GM10266 (cell line): ENCODE results near the gene FAM107B.

Source experiments
- DNase-seq: peaks from one replicate; pipeline ENCODE4 v3.0.0; 2012; ENCODE audit errors: extremely low spot score
- TF ChIP-seq, protein P1 (sequence below): IDR thresholded peaks from 2 replicates; pipeline ENCODE4 v1.5.1; 2012; ENCODE audit warnings: mild to moderate bottlenecking, low read depth; ENCODE audit not compliant: control insufficient read depth, insufficient read depth; ENCODE audit errors: missing control alignments

The FAM107B gene

GRCh38 chr10:14527134-14527844 lies 247.4 kb downstream of the FAM107B start:
- TF ChIP-seq, protein P1, sequence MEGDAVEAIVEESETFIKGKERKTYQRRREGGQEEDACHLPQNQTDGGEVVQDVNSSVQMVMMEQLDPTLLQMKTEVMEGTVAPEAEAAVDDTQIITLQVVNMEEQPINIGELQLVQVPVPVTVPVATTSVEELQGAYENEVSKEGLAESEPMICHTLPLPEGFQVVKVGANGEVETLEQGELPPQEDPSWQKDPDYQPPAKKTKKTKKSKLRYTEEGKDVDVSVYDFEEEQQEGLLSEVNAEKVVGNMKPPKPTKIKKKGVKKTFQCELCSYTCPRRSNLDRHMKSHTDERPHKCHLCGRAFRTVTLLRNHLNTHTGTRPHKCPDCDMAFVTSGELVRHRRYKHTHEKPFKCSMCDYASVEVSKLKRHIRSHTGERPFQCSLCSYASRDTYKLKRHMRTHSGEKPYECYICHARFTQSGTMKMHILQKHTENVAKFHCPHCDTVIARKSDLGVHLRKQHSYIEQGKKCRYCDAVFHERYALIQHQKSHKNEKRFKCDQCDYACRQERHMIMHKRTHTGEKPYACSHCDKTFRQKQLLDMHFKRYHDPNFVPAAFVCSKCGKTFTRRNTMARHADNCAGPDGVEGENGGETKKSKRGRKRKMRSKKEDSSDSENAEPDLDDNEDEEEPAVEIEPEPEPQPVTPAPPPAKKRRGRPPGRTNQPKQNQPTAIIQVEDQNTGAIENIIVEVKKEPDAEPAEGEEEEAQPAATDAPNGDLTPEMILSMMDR: no peak
- no peak for DNase-seq

GRCh38 chr10:14526326-14526725 lies 248.4 kb downstream of the FAM107B start:
- no peak for DNase-seq
- TF ChIP-seq, protein P1: no peak

GRCh38 chr10:14524691-14525324 lies 249.9 kb downstream of the FAM107B start:
- TF ChIP-seq, protein P1: no peak
- no peak for DNase-seq

GRCh38 chr10:14523286-14523685 lies 251.4 kb downstream of the FAM107B start:
- no peak for DNase-seq
- TF ChIP-seq, protein P1: no peak

GRCh38 chr10:14519785-14520184 lies 254.9 kb downstream of the FAM107B start:
- no peak for DNase-seq
- TF ChIP-seq, protein P1: no peak

DNA sequence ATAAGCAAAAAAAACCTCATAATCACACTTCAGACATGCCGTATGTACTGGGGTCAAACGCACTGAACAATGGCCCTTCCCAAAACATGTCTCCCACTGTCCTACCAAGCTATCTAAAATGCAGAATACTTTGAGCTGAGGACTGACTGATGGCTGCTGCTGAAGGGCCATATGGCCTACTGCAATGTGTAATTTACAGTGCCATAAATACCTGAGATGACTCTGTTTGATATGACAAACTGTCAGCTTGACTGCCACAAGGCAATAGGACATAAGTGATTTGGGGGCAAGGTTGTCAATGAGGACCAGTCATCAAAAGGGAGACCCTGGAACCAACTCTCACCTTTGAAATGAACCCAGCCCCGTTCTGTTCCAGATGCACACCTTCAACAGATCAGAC lies 256.5 kb downstream of the FAM107B start:
- no peak for DNase-seq
- TF ChIP-seq, protein P1: no peak

DNA sequence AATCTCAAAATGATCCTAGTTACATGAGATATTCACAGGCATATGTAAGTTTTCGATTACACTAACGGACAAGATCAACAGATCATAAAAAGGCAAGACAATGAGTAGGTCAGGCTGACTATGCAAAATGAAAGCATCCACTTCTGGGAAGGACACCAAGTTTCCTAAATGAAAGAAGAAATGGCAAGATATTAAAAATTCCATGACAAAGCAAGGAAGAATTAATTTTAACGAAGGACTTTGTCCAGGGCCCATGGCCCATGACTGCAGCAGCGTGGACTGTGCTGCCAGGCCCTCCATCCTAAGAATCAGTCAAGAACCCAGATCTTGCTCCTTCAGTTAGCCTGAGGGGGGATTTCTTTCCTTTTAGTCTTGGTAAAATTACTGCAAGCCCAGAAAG lies 261.6 kb downstream of the FAM107B start:
- TF ChIP-seq, protein P1: no peak
- no peak for DNase-seq
